Activated CD4-positive, CD25-positive, alpha-beta regulatory T cell treated with anti-CD3 and anti-CD28 coated beads, Interleukin-2, amount 50 U/mL, for 72 hours (primary cell): ENCODE measurements around the gene CES4A.
"Not testable (repeated sequence)": the region's sequence is repeated elsewhere in the genome, so short reads cannot be mapped to it uniquely, and the experiment has no call there.

Source experiments
- DNase-seq: peaks from one replicate; pipeline ENCODE4 v3.0.0; 2021

CES4A gene

GRCh38 chr16:66958857-66959703 is 29.3 kb upstream of the CES4A start:
- no peak for DNase-seq

DNA sequence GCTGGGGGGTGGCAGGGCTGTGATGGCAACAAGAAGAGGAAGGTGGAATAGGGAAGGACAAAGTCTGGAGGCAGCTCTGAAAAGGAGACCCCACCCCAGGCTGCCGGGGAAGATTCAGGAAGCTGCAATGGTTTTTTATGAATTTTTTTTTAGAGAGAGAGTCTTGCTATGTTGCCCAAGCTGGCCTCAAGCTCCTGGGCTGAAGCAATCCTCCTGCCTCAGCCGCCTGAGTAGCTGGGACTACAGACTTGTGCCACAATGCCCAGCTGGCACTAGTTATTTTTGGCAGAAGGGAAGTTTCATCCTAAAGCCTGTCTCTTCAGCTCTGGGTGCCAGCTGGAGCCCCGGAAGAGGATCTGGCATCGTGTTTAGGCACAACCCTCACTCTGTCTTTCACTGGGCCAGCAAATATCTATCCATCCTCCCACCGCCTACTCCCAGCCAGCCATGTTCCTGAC is 28.7 kb upstream of the CES4A start:
- no peak for DNase-seq

DNA sequence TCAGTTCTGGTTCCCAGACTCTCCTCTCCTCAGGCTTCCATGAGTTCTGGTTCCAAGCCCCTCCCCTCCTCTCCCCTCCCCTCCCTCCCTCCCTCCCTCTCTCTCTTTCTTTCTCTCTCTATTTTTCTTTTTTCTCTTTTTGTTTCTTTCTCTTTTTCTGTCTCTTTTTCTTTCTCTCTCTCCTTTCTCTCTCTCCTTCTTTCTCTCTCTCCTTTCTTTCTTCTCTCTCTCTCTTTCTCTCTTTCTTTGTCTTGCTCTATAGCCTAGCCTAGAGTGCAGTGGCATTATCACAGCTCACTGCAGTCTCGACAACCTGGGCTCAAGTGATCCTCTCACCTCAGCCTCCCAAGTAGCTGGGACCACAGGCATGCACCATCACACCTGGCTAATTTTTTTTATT is 28.1 kb upstream of the CES4A start:
- DNase-seq, result no peak

GRCh38 chr16:66961065-66961744 is 27.2 kb upstream of the CES4A start, which contains the start of gene CES3:
TSS of gene CES3 (plus strand) at chr16:66961266. CDS start at chr16:66961308, 42 bp downstream.
- peak; percentile 60 for DNase-seq

DNA sequence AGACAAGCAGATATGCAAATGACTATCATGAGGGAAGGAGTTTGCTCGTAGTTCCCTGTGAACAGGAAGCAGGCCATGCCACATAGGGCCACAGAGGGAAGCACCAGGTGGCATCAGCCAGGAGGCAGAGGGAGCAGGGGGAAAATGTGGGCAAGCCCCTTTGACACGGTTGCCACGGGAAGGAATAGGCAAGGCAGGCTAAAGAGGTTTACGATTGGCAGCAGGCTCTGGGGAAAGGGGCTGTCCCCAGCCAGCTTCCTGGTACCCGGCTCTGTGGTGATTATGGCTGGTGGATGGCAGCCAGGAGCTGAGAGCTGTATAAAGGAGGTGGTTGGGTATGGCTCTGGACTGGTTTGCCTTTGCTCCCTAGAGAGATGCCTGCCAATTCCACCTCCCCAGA is 26.5 kb upstream of the CES4A start:
- DNase-seq, result no peak

DNA sequence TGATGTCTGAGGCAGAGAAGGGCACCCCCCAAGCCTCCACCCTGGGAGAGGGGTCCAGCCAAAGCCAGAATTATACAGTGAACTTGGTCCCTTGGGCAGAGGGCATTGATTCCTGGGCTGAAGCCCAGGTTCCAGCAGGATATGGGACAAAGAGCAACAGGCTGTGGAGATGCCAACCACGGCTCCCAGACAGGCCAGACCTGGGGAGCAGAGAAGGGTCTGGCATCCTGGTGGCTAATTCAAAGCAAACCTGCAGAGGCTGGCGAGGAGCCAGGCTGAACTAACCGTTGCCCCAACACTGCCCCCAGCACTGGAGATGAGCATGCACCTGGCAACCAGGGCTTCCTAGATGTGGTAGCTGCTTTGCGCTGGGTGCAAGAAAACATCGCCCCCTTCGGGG is 24.3 kb upstream of the CES4A start:
- DNase-seq, result no peak

DNA sequence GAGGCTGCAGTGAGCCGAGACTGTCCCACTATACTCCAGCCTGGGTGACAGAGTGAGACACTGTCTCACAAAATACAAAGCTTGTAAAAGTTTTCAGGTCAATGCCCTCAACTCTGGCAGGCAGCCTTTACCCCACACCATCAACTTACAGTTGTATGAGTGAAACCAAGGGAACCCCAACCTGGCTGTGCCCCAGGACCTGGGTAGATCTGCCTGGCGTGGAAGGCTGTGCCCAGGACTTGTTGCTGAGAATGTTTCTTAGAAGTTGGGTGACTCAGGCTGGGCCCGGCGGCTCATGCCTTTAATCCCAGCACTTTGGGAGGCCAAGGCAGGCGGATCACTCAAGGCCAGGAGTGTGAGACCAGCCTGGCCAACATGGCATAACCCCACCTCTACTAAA is 19.5 kb upstream of the CES4A start:
- DNase-seq, result no peak

- DNase-seq, result no peak
These were observed 17.3 kb upstream of the CES4A start for GRCh38 chr16:66970775-66971720.

DNA sequence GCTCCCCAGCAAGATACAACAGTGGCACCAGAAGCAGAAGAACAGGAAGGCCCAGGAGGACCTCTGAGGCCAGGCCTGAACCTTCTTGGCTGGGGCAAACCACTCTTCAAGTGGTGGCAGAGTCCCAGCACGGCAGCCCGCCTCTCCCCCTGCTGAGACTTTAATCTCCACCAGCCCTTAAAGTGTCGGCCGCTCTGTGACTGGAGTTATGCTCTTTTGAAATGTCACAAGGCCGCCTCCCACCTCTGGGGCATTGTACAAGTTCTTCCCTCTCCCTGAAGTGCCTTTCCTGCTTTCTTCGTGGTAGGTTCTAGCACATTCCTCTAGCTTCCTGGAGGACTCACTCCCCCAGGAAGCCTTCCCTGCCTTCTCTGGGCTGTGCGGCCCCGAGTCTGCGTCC is 15.4 kb upstream of the CES4A start:
- no peak for DNase-seq

DNA sequence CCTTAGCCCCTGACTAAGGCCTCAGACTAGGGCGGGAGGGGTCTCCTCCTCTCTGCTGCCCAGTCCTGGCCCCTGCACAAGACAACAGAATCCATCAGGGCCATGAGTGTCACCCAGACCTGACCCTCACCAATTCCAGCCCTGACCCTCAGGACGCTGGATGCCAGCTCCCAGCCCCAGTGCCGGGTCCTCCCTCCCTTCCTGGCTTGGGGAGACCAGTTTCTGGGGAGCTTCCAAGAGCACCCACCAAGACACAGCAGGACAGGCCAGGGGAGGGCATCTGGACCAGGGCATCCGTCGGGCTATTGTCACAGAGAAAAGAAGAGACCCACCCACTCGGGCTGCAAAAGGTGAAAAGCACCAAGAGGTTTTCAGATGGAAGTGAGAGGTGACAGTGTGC is 14.7 kb upstream of the CES4A start:
- DNase-seq, result no peak

DNA sequence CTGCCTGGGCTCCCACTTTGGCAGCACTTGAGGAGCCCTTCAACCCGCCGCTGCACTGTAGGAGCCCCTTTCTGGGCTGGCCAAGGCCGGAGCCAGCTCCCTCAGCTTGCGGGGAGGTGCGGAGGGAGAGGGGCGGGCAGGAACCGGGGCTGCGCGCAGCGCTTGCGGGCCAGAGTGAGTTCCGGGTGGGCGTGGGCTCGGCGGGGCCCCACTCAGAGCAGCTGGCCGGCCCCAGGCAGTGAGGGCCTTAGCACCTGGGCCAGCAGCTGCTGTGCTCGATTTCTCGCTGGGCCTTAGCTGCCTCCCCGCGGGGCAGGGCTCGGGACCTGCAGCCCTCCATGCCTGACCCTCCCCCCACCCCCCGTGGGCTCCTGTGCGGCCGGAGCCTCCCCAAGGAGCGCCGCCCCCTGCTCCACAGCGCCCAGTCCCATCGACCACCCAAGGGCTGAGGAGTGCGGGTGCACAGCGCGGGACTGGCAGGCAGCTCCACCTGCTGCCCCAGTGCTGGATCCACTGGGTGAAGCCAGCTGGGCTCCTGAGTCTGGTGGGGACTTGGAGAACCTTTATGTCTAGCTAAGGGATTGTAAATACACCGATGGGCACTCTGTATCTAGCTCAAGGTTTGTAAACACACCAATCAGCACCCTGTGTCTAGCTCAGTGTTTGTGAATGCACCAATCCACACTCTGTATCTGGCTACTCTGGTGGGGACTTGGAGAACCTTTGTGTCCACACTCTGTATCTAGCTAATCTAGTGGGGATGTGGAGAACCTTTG is 14.0 kb upstream of the CES4A start:
- DNase-seq, result not testable (repeated sequence)

DNA sequence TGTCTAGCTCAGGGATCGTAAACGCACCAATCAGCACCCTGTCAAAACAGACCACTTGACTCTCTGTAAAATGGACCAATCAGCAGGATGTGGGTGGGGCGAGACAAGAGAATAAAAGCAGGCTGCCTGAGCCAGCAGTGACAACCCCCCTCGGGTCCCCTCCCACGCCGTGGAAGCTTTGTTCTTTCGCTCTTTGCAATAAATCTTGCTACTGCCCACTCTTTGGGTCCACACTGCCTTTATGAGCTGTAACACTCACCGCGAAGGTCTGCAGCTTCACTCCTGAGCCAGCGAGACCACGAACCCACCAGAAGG is 13.5 kb upstream of the CES4A start:
- not testable (repeated sequence) for DNase-seq

DNA sequence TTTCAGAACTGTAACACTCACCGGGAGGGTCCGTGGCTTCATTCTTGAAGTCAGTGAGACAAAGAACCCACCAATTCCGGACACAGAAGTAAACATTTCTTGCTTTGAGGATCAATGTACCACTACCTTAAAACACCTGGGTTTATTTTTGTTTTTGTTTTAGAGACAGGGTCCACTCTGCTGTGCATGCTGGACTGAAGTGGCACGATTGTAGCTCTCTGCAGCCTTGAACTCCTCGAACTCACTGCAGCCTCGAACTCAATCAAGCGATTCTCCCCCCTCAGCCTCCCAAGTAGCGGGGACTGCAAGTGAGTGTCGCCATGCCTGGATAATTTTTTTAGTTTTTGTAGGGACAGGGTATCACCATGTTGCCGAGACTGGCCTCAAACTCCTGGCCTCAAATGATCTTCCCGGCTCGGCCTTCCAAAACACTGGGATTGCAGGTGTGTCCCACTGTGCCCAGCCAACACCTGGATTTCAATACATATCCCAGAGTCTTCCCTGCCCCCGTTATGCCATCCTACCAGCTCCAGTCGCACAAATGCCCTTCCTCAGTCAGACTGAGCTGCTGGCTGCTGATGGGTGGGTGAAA is 13.0 kb upstream of the CES4A start:
- no peak for DNase-seq

DNA sequence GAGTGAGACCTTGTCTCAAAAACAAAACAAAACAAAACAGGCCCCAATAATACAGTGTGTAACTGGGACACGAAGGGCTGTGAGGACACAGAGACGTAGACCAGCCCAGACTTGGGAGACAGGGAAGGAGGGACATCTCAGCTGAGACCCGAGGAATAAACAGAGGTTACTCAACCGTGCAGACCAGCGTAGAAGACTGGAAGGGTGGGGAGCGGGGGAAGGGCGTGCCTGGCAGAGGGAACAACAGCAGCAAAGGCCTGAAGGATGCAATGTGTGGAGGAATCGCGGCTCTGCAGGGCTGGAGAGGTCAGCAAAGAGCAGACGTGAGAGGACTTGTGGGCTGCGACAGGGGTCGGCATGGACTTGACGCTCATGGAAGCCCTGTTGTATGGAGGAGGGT is 11.6 kb upstream of the CES4A start:
- no peak for DNase-seq

- DNase-seq, result peak; percentile 94
These were observed 10.9 kb upstream of the CES4A start for GRCh38 chr16:66977341-66978113.

- DNase-seq, result no peak
These were observed 9.2 kb upstream of the CES4A start for GRCh38 chr16:66979011-66979717.

DNA sequence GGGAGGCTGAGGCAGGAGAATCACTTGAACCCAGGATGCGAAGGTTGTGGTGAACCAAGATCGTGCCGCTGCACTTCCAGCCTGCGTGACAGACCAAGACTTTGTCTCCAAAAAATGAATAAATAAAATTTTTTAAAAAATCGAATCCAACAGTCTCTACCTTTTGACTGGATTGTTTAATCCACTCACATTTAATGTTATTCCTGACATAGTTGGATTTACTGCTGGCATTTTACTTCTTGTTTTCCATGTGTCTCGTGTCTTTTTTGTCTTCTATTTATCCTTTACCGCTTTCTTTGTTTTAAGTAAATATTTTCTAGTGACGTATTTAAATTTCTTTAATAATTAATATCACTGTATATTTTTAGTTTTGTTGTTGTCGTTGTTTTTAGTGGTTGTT is 5.4 kb upstream of the CES4A start:
- no peak for DNase-seq

DNA sequence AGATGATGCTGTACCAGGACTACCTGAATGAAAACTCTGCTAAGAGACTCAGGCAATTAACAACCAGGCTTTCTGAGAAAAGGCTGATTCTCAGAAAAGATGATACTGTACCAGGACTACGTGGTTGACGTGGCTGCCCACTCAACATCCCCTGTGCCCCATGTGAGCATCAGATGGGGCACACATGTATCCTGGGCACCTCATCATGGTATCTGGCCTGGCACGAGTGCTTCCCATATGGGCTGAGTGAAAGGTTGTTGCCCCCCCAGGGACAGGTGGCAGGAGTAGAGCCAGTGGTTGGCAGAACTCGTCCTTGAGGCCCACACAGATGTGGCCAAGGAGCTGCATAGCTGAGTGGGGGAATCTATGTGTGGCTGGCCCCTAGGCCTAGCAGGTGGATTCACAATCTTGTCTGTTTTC is 3.5 kb upstream of the CES4A start:
- peak; percentile 62 for DNase-seq

- DNase-seq, result no peak
These were observed 1.8 kb upstream of the CES4A start for GRCh38 chr16:66986559-66986958.

- DNase-seq, result no peak
These were observed 3.2 kb downstream of the CES4A start for GRCh38 chr16:66991545-66992077.
